ENCODE data around the gene CD69.

GRCh38 chr12:9757433-9758025 lies 3.2 kb downstream of the CD69 start:
- TF ChIP-seq EZH2phosphoT487 (IDR thresholded peaks at IDR 0.05; ENCODE audit: borderline replicate concordance, low read length) (no peak), CTCF (IDR thresholded peaks at IDR 0.05; ENCODE audit: low read depth, low read length, poor library complexity, severe bottlenecking) (no peak)

Measured in DOHH2 (cell line).